Hepatocyte (in vitro differentiated cells): Measurements from ENCODE around the gene CREG2. TPM values are rescaled to one million over a fixed set of nuclear protein-coding genes. Genes with fewer than 3 reads are reported as not detected.

Source experiments
- DNase-seq: peaks from one replicate; pipeline ENCODE4 v3.0.0-alpha.2; 2016; ENCODE audit warnings: low spot score
- H2AFZ ChIP-seq: fragments of 200-600 bp; sonication (generic); 2 replicates; pipeline ENCODE4 v1.6.0; 2016; ENCODE audit warnings: antibody characterized with exemption, mild to moderate bottlenecking
- H3K27ac ChIP-seq: fragments of 200-600 bp; sonication (generic); 2 replicates; pipeline ENCODE4 v1.5.1; 2016; ENCODE audit warnings: mild to moderate bottlenecking
- H3K27me3 ChIP-seq: fragments of 200-600 bp; sonication (generic); 2 replicates; pipeline ENCODE4 v1.6.1; 2016
- H3K36me3 ChIP-seq: fragments of 200-600 bp; sonication (generic); replicated peaks from 2 replicates; pipeline ENCODE4 v1.5.1; 2016; ENCODE audit warnings: low read depth; ENCODE audit not compliant: insufficient read depth
- H3K4me1 ChIP-seq: fragments of 200-600 bp; sonication (generic); 2 replicates; pipeline ENCODE4 v1.5.1; 2016; ENCODE audit warnings: mild to moderate bottlenecking, moderate library complexity; ENCODE audit not compliant: insufficient read depth
- H3K4me2 ChIP-seq: fragments of 200-600 bp; sonication (generic); 2 replicates; pipeline ENCODE4 v1.6.0; 2016
- H3K4me3 ChIP-seq: fragments of 200-600 bp; sonication (generic); 2 replicates; pipeline ENCODE4 v1.5.1; 2016; ENCODE audit warnings: mild to moderate bottlenecking
- H3K79me2 ChIP-seq: fragments of 200-600 bp; sonication (generic); 2 replicates; pipeline ENCODE4 v1.6.0; 2017; ENCODE audit warnings: mild to moderate bottlenecking
- H3K9me2 ChIP-seq: fragments of 200-600 bp; sonication (generic); replicated peaks from 2 replicates; pipeline ENCODE4 v1.6.0; 2017; ENCODE audit warnings: mild to moderate bottlenecking; ENCODE audit not compliant: insufficient read depth
- H3K9me3 ChIP-seq: fragments of 200-600 bp; sonication (generic); 2 replicates; pipeline ENCODE4 v1.5.1; 2016; ENCODE audit warnings: low read depth, mild to moderate bottlenecking
- H4K20me1 ChIP-seq: fragments of 200-600 bp; sonication (generic); 2 replicates; pipeline ENCODE4 v1.6.0; 2016; ENCODE audit warnings: mild to moderate bottlenecking; ENCODE audit not compliant: insufficient read depth, poor library complexity, severe bottlenecking
- EZH2 ChIP-seq: fragments of 200-600 bp; sonication (generic); IDR thresholded peaks from 2 replicates; pipeline ENCODE4 v1.6.1; 2016; ENCODE audit warnings: antibody characterized with exemption, mild to moderate bottlenecking, borderline replicate concordance
- EZH2phosphoT487 ChIP-seq: fragments of 200-600 bp; sonication (generic); IDR thresholded peaks from one replicate; pipeline ENCODE4 v1.6.1; 2018; ENCODE audit warnings: antibody characterized with exemption, mild to moderate bottlenecking, low read depth, moderate library complexity; ENCODE audit not compliant: unreplicated experiment, severe bottlenecking
- WGBS: methylation state at CpG from one replicate; pipeline ENCODE4 v1.1.6; 2016; ENCODE audit warnings: low lambda C conversion rate; ENCODE audit errors: missing lambda C conversion rate; 5-methylcytosine and 5-hydroxymethylcytosine counted together
- polyA plus RNA-seq: library from polyadenylated mRNA; unstranded; fragments of >200 nt; fragmentation: Nextera tagmentation; extraction: Ambion mirVana; gene quantifications from 2 replicates; pipeline ENCODE4 v1.2.1, GENCODE V29; 2016
- total RNA-seq: library from RNA; depleted of rRNA; stranded (reverse); fragments of >200 nt; gene quantifications from 2 replicates; pipeline ENCODE4 v1.2.3, GENCODE V29; 2014
- TF ChIP-seq, protein P1 (sequence below): fragments of 200-600 bp; sonication (generic); IDR thresholded peaks from 2 replicates; pipeline ENCODE4 v1.5.1; 2016; ENCODE audit warnings: antibody characterized with exemption, mild to moderate bottlenecking; ENCODE audit not compliant: poor library complexity

The CREG2 gene
- total and polyA plus RNA-seq, 2 experiments from 2014 or later: 2.2 to 4.8 TPM

DNA sequence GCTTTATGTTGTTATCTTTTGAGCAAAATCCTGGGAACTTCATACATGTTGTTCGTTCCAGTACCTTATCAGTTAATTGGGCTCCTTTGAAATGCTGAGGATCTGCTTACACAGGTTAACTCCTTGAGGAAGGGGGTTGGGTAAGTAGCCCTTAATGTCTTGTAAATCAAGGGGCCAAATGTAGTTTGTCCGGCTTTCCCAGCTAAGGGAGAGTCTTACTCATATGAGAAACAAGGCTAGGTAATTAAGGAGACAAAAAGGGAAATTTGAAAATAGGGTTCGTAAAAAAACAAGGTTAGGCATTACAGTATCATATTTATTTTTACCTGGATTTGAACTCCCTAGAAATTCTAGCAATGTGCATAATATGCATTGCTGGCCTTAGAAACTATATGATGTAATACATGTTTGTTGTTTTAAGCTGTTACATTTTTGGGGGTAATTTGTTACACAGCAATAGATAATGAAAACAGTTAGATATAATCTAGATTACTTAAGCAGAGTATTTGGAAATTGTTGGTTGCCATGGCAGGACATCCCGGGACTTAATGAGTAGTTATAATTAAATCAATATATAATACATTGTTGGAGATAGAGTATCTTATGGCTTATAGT lies 47.9 kb downstream of the CREG2 start:
- Histone ChIP-seq H4K20me1 (no peaks in the 10 kb centered on the region), H3K4me3 (no peak overlapping the region), H3K9me2 (no peaks in the 10 kb centered on the region), H3K27me3 (no peaks in the 10 kb centered on the region), H3K9me3 (no peaks in the 10 kb centered on the region), H3K4me2 (no peak overlapping the region), H3K36me3 (no peaks in the 10 kb centered on the region), H3K79me2 (no peaks in the 10 kb centered on the region), H3K27ac (no peak overlapping the region), H2AFZ (no peak overlapping the region), H3K4me1 (peaks cover 7% of the 10 kb centered on the region)
- no peak for DNase-seq
- TF ChIP-seq EZH2 (no peak), EZH2phosphoT487 (no peak)
- TF ChIP-seq, protein P1, sequence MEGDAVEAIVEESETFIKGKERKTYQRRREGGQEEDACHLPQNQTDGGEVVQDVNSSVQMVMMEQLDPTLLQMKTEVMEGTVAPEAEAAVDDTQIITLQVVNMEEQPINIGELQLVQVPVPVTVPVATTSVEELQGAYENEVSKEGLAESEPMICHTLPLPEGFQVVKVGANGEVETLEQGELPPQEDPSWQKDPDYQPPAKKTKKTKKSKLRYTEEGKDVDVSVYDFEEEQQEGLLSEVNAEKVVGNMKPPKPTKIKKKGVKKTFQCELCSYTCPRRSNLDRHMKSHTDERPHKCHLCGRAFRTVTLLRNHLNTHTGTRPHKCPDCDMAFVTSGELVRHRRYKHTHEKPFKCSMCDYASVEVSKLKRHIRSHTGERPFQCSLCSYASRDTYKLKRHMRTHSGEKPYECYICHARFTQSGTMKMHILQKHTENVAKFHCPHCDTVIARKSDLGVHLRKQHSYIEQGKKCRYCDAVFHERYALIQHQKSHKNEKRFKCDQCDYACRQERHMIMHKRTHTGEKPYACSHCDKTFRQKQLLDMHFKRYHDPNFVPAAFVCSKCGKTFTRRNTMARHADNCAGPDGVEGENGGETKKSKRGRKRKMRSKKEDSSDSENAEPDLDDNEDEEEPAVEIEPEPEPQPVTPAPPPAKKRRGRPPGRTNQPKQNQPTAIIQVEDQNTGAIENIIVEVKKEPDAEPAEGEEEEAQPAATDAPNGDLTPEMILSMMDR: no peak
- WGBS: 41% methylated on average over 4 of the region's 4 CpGs

GRCh38 chr2:101337877-101338276 lies 49.4 kb downstream of the CREG2 start:
- Histone ChIP-seq H3K4me2 (no peak overlapping the region), H2AFZ (no peak overlapping the region)

GRCh38 chr2:101332885-101333766 lies 54.2 kb downstream of the CREG2 start:
- H3K79me2 ChIP-seq: no peaks in the 10 kb centered on the region
- H3K9me2 ChIP-seq: no peaks in the 10 kb centered on the region
- TF ChIP-seq, protein P1: no peak
- TF ChIP-seq EZH2: no peak
- TF ChIP-seq EZH2phosphoT487: no peak
- no peak for DNase-seq
- H3K4me1 ChIP-seq: peaks cover 12% of the 10 kb centered on the region
- no peak overlapping the region for H2AFZ ChIP-seq
- 61% methylated on average over 5 of the region's 5 CpGs for WGBS
- H3K9me3 ChIP-seq: no peaks in the 10 kb centered on the region
- H3K27ac ChIP-seq: no peak overlapping the region
- H3K4me3 ChIP-seq: no peak overlapping the region
- H3K4me2 ChIP-seq: no peak overlapping the region
- H3K27me3 ChIP-seq: no peaks in the 10 kb centered on the region
- H4K20me1 ChIP-seq: no peaks in the 10 kb centered on the region
- H3K36me3 ChIP-seq: no peaks in the 10 kb centered on the region

More at GRCh38 chr2:101337877-101338276, 49.4 kb downstream of the CREG2 start:
- DNase-seq: no peak
- WGBS: 28% methylated on average over 2 of the region's 2 CpGs
- Histone ChIP-seq H3K79me2 (no peaks in the 10 kb centered on the region), H3K4me3 (no peak overlapping the region), H3K9me2 (no peaks in the 10 kb centered on the region), H3K36me3 (no peaks in the 10 kb centered on the region), H3K27ac (no peak overlapping the region), H3K27me3 (no peaks in the 10 kb centered on the region), H3K4me1 (peaks cover 7% of the 10 kb centered on the region), H4K20me1 (no peaks in the 10 kb centered on the region), H3K9me3 (no peaks in the 10 kb centered on the region)
- TF ChIP-seq, protein P1: no peak
- TF ChIP-seq EZH2phosphoT487: no peak
- no peak for TF ChIP-seq EZH2
